Chondrocyte (in vitro differentiated cells): ENCODE results near the gene ABCD4. TPM values are rescaled to one million over a fixed set of nuclear protein-coding genes. Genes with fewer than 3 reads are reported as not detected.
"Not testable (repeated sequence)": the region's sequence is repeated elsewhere in the genome, so short reads cannot be mapped to it uniquely, and the experiment has no call there.

Experiments
- DNase-seq: peaks from one replicate; pipeline ENCODE4 v3.0.0; 2021; ENCODE audit warnings: mixed read lengths, low spot score
- H3K27ac Mint-ChIP-seq: one replicate; pipeline ENCODE4 v1.8.0; 2021; ENCODE audit warnings: mild to moderate bottlenecking, moderate library complexity, mixed read lengths; ENCODE audit not compliant: unreplicated experiment
- H3K27me3 Mint-ChIP-seq: 2 replicates; pipeline ENCODE4 v1.8.0; 2021; ENCODE audit warnings: low read depth, mixed read lengths
- H3K36me3 Mint-ChIP-seq: 2 replicates; pipeline ENCODE4 v1.8.0; 2021; ENCODE audit warnings: low read depth, mixed read lengths
- H3K4me1 Mint-ChIP-seq: 2 replicates; pipeline ENCODE4 v1.8.0; 2021; ENCODE audit warnings: low read depth, mild to moderate bottlenecking, mixed read lengths
- H3K4me3 Mint-ChIP-seq: one replicate; pipeline ENCODE4 v1.8.0; 2021; ENCODE audit warnings: mild to moderate bottlenecking, moderate library complexity, mixed read lengths; ENCODE audit not compliant: unreplicated experiment
- H3K9me3 Mint-ChIP-seq: 2 replicates; pipeline ENCODE4 v1.8.0; 2021; ENCODE audit warnings: low read depth, mixed read lengths
- CTCF ChIP-seq: fragments of 200-600 bp; sonication (generic); IDR thresholded peaks from 2 replicates; pipeline ENCODE4 v1.5.0; 2021; ENCODE audit warnings: antibody characterized with exemption, mild to moderate bottlenecking, moderate library complexity
- total RNA-seq: library from RNA; stranded (reverse); gene quantifications from 3 replicates; pipeline ENCODE4 v1.2.1, GENCODE V29; 2021

The ABCD4 gene
- total RNA-seq, 1 donor from 2014 or later = 34.7 TPM

GRCh38 chr14:74333909-74334308 is 31.2 kb upstream of the ABCD4 start:
- no peak overlapping the region for H3K27ac Mint-ChIP-seq
- H3K4me3 Mint-ChIP-seq = no peak overlapping the region
- no peaks in the 10 kb centered on the region for H3K36me3 Mint-ChIP-seq
- H3K9me3 Mint-ChIP-seq = no peaks in the 10 kb centered on the region
- no peak for TF ChIP-seq CTCF
- no peak for DNase-seq
- H3K27me3 Mint-ChIP-seq = peaks cover 15% of the 10 kb centered on the region
- H3K4me1 Mint-ChIP-seq = no peaks in the 10 kb centered on the region

- H3K27ac Mint-ChIP-seq, H3K4me3 Mint-ChIP-seq, H3K9me3 Mint-ChIP-seq, H3K36me3 Mint-ChIP-seq, H3K27me3 Mint-ChIP-seq, DNase-seq, H3K4me1 Mint-ChIP-seq: not testable (repeated sequence)
Measured at GRCh38 chr14:74329950-74330552, 27.3 kb upstream of the ABCD4 start.

- peaks cover 5% of the 10 kb centered on the region for H3K27me3 Mint-ChIP-seq
- no peak overlapping the region for H3K4me3 Mint-ChIP-seq
- no peaks in the 10 kb centered on the region for H3K9me3 Mint-ChIP-seq
- no peaks in the 10 kb centered on the region for H3K36me3 Mint-ChIP-seq
- H3K27ac Mint-ChIP-seq = no peak overlapping the region
- H3K4me1 Mint-ChIP-seq = peaks cover 9% of the 10 kb centered on the region
- peak; percentile 44 for DNase-seq
- TF ChIP-seq CTCF = no peak
Measured at GRCh38 chr14:74326369-74327152, 23.8 kb upstream of the ABCD4 start.

GRCh38 chr14:74325446-74325845 is 22.7 kb upstream of the ABCD4 start:
- Mint-ChIP-seq H3K36me3 (no peaks in the 10 kb centered on the region), H3K27ac (no peak overlapping the region), H3K4me1 (peaks cover 9% of the 10 kb centered on the region), H3K4me3 (no peak overlapping the region), H3K9me3 (no peaks in the 10 kb centered on the region), H3K27me3 (peaks cover 7% of the 10 kb centered on the region)
- no peak for TF ChIP-seq CTCF
- DNase-seq = peak; percentile 7

- Mint-ChIP-seq H3K36me3 (no peaks in the 10 kb centered on the region), H3K27me3 (peaks cover 7% of the 10 kb centered on the region), H3K27ac (no peak overlapping the region), H3K4me3 (no peak overlapping the region), H3K9me3 (no peaks in the 10 kb centered on the region), H3K4me1 (peaks cover 9% of the 10 kb centered on the region)
- TF ChIP-seq CTCF = peak; percentile 86
- DNase-seq = peak; percentile 2
Measured at GRCh38 chr14:74324931-74325361, 22.2 kb upstream of the ABCD4 start.
